ENCODE results near the gene GATB. TPM values are rescaled to one million over a fixed set of nuclear protein-coding genes. Genes with fewer than 3 reads are reported as not detected.

GATB gene
- total RNA-seq, 4 donors from 2014 or later = 19.6 to 28.9 (median 23.8) TPM

GRCh38 chr4:151728006-151728405 is 32.8 kb downstream of the GATB start:
- no peaks in the 10 kb centered on the region for H3K4me1 ChIP-seq
- H3K27ac ChIP-seq = no peak overlapping the region
- no peaks in the 10 kb centered on the region for H3K36me3 ChIP-seq
- no peak overlapping the region for H3K4me3 ChIP-seq
- no peaks in the 10 kb centered on the region for H3K9me3 ChIP-seq
- TF ChIP-seq POLR2A (IDR thresholded peaks at IDR 0.05) = no peak
- no peak for TF ChIP-seq CTCF (IDR thresholded peaks at IDR 0.05)
- no peaks in the 10 kb centered on the region for H3K27me3 ChIP-seq
- DNase-seq = no peak

- H3K9me3 ChIP-seq = no peaks in the 10 kb centered on the region
- no peak for DNase-seq
- H3K27me3 ChIP-seq = no peaks in the 10 kb centered on the region
- H3K4me3 ChIP-seq = no peak overlapping the region
- no peak overlapping the region for H3K27ac ChIP-seq
- H3K4me1 ChIP-seq = no peaks in the 10 kb centered on the region
- no peaks in the 10 kb centered on the region for H3K36me3 ChIP-seq
- TF ChIP-seq POLR2A (IDR thresholded peaks at IDR 0.05) (no peak), CTCF (IDR thresholded peaks at IDR 0.05) (no peak)
Measured at GRCh38 chr4:151727365-151727764, 33.4 kb downstream of the GATB start.

GRCh38 chr4:151725087-151725486 is 35.7 kb downstream of the GATB start:
- Histone ChIP-seq H3K27me3 (no peaks in the 10 kb centered on the region), H3K4me1 (no peaks in the 10 kb centered on the region), H3K9me3 (no peaks in the 10 kb centered on the region), H3K36me3 (no peaks in the 10 kb centered on the region), H3K4me3 (no peak overlapping the region), H3K27ac (no peak overlapping the region)
- DNase-seq = no peak
- TF ChIP-seq CTCF (IDR thresholded peaks at IDR 0.05) = no peak
- TF ChIP-seq POLR2A (IDR thresholded peaks at IDR 0.05) = no peak

- Histone ChIP-seq H3K9me3 (no peaks in the 10 kb centered on the region), H3K27ac (no peak overlapping the region), H3K4me1 (no peaks in the 10 kb centered on the region), H3K27me3 (no peaks in the 10 kb centered on the region), H3K4me3 (no peak overlapping the region), H3K36me3 (no peaks in the 10 kb centered on the region)
- DNase-seq = no peak
- no peak for TF ChIP-seq CTCF (IDR thresholded peaks at IDR 0.05)
- TF ChIP-seq POLR2A (IDR thresholded peaks at IDR 0.05) = no peak
Measured at GRCh38 chr4:151721916-151722315, 38.9 kb downstream of the GATB start.

GRCh38 chr4:151721466-151721865 is 39.3 kb downstream of the GATB start:
- Histone ChIP-seq H3K36me3 (no peaks in the 10 kb centered on the region), H3K27me3 (no peaks in the 10 kb centered on the region), H3K4me3 (no peak overlapping the region), H3K9me3 (no peaks in the 10 kb centered on the region), H3K27ac (no peak overlapping the region), H3K4me1 (no peaks in the 10 kb centered on the region)
- TF ChIP-seq POLR2A (IDR thresholded peaks at IDR 0.05) (no peak), CTCF (IDR thresholded peaks at IDR 0.05) (no peak)
- no peak for DNase-seq

- no peak overlapping the region for H3K27ac ChIP-seq
- DNase-seq = no peak
- no peaks in the 10 kb centered on the region for H3K27me3 ChIP-seq
- no peaks in the 10 kb centered on the region for H3K36me3 ChIP-seq
- no peak overlapping the region for H3K4me3 ChIP-seq
- no peak for TF ChIP-seq POLR2A (IDR thresholded peaks at IDR 0.05)
- TF ChIP-seq CTCF (IDR thresholded peaks at IDR 0.05) = no peak
- no peaks in the 10 kb centered on the region for H3K4me1 ChIP-seq
- H3K9me3 ChIP-seq = no peaks in the 10 kb centered on the region
Measured at GRCh38 chr4:151719956-151720334, 40.9 kb downstream of the GATB start.

All from Peyer's patch (tissue), 4 donors.